ENCODE results near the gene TF.
"Not testable (repeated sequence)": the region's sequence is repeated elsewhere in the genome, so short reads cannot be mapped to it uniquely, and the experiment has no call there.

TF gene

DNA sequence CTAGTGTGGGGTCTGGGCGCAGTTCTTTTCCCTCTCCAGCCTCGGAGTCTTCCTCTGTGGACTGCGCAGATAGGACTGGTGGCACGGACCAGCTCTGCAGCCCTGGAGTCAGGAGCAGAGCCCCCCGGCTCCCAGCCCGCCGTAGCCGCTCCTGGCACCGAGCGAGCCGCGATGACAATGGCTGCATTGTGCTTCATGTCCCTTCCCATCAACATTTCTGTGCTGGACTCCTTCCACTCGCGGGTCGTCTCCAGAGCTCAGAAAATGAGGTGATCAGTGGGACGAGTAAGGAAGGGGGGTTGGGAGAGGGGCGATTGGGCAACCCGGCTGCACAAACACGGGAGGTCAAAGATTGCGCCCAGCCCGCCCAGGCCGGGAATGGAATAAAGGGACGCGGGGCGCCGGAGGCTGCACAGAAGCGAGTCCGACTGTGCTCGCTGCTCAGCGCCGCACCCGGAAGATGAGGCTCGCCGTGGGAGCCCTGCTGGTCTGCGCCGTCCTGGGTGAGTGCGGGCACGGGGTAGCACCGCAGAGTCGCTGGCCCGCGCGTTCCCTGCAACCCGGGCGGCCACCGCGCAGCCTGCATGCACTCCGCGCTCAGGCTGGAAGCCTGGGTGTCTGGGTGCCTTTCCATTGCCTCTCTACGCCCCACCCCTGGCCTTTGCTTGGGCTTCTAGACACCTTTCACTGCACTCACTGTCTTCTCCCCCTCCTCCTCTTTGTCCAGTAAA, at the start of gene TF:
TF (plus strand) TSS at position 413 of the 731 bp plus-strand sequence; CDS start at position 461, 48 bp downstream.
- no peak for DNase-seq (ENCODE audit: extremely low read depth in 1 of 2, low read depth in 1 of 2)

DNA sequence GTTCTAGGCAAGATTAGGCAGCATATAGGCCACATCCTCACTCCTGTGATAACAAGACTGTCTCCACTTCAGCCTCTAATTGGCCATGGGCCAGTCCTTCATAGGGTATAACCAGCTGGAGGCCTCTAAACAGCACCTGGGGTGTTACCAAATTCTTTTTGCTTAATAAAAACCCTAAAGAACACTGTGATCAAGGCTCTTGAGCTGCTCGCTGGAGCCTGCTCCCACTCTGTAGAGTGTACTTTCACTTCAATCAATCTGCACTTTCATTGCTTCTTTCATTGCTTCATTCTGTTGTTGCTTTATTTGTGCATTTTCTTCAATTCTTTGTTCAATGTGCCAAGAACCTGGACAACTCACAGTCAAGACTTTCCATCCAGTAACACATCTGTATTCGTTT, 48.2 kb upstream of the TF start:
- no peak for DNase-seq (ENCODE audit: extremely low read depth in 1 of 2, low read depth in 1 of 2)

DNA sequence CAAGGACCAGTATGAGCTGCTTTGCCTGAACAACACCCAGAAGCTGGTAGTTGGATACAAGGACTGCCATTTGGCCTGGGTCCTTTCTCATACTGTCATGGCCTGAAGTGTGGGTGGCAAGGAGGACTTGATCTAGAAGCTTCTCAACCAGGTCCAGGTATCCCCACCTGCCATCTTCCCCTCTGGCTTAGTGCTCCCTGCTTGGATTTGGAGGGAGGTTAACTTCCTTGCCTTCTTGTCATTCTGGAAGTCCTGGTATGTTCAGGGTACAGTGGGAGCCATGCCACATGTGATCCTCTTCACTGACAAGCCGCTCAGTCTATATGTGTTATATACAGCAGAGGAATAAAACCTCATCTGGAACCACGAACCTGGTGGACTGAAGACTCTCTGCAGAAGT, 46.7 kb upstream of the TF start:
- no peak for DNase-seq (ENCODE audit: extremely low read depth in 1 of 2, low read depth in 1 of 2)

DNA sequence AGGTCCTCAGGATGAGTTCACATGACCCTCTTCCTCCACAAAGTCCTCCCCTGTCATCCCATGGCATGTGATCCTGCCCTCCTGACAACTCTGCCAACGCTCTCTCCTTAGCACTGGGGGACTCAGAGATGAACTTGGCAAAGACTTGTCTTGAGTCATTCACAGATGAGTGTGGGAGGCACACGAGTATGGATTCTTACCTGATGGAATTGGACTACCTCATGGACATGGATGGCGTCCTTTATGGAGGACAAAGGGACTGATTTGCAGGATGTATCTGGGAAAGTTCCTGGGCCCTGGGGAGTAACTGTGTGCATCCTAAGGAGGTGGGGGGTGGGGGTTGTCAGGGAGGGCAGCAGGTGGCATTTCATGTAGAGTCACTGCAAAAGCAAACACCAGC, 46.3 kb upstream of the TF start:
- no peak for DNase-seq (ENCODE audit: extremely low read depth in 1 of 2, low read depth in 1 of 2)

DNA sequence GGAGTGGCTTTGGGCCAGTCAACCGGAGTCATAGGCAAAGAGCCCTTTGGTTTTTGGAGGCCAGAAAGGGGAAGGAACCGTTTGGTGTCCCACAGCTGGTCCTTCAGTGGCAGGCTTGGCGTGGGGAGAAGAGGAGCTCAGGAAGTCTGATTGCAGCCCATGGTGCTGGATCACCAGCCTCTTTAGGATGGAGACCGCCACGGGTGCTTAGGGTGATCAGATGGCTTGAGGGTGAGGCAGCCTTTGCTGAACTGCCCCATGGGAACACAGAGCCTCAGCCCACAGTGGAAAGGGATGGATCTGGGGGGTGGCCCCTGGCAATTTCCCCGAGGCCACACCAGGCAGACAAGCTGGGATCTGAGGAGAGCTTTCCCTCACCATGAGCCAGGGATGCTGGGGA, 45.8 kb upstream of the TF start:
- DNase-seq (ENCODE audit: extremely low read depth in 1 of 2, low read depth in 1 of 2): no peak

DNA sequence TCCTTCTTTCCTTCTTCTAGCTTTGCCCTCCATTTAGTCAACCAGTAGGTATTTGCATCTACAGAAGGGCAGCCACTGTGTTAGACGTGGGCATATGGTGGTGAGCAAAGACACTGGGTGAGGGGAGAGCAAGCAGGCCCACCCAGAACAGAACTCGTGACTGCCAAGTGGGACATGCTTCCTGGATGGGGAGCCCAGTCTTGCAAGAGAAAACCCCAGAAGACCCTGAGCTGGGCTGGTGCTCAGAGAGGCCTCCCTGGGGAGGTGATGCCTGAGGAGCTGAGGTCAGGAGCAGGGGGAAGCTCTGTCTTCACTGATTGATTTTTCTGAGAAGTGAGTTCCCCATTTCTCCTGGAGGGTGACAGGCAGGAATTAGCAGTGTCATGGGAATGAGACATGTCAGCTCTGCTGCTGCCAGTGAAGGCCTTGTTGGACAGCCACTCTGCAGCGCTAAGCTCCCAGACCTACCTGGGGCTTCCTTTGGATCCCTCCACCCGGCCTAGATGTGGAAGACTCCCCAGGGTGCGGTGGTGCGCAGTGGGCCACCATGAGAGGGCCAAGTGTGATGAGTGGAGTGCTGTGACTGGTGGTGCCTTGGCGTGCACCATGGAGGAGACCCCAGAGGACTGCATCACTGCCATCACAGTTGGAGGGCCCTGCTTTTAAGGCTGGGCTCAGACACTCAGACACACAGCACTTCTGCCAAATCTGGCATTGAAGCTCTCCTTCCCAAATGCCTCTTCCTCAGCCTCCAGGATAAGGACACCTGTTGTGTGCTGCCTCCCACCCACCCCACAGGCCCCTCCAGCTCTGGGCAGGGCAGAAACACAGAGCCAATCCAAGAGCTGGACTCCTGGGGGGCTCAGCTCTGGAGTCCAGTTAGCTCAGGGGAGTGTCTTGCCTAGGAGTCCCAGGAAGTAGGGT, 44.5 kb upstream of the TF start:
- no peak for DNase-seq (ENCODE audit: extremely low read depth in 1 of 2, low read depth in 1 of 2)

DNA sequence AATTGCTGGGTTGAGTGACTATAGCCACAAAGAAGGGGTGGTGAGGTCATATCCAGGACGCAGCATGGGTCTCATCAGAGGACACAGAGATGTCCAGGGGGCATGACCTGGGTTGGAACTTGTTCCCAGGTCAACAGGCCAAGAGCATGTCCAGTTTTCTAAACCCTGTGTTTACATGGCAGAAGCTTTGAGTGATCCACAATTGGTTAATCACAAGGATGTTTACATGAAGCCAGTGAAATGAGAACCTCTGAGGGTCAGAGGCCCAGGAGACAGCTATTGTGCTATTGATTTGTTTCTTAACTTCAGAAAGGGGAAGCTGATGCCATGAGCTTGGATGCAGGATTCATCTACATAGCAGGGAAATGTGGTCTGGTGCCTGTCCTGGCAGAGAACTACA, 42.3 kb upstream of the TF start:
- DNase-seq (ENCODE audit: extremely low read depth in 1 of 2, low read depth in 1 of 2): no peak

DNA sequence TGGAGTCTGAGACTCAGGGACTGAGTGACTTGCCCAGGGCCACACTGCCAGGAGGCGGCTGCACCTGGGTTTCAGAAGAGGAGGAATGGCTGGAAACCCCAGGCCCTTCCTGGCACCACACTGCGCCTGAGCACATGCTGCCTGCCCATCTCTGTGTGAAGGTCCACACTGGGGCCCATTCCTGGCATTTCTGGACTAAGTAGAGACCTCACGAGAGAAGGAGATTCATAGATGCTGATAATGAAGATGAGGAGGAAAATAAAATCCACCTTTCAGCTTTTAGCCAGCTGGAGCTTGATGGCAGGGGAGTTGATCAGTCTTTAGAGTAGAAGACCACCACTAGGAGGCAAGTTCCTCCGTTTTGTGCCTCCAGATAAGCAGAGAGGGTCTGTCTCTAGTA, 40.2 kb upstream of the TF start:
- no peak for DNase-seq (ENCODE audit: extremely low read depth in 1 of 2, low read depth in 1 of 2)

DNA sequence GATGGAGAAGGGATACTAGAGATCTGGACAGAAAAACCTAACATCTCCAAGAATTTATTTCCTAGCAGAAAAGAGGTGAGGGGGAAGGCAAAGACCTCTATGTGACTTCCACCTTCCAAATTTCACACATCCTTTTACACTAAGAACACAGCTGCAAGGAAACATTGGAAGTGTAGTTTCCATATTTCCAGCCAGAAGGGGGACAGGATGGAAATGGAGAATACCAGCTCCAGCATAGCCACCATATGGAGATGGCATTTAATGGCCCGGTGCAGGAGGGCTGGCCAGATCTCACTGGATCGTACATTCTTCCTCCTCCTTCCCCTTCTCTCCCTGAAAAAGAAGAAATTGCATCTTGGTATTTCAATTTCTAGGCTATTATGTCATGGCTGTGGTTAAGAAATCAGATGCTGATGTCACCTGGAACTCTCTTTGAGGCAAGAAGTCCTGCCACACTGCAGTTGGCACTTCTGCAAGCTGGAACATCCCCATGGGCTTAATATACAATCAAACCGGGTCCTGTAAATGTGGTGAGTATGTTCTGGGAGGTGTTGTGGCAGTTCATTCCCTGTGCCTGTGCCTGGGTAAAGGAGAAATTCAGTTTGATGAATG, 36.9 kb upstream of the TF start:
- DNase-seq (ENCODE audit: extremely low read depth in 1 of 2, low read depth in 1 of 2): no peak

DNA sequence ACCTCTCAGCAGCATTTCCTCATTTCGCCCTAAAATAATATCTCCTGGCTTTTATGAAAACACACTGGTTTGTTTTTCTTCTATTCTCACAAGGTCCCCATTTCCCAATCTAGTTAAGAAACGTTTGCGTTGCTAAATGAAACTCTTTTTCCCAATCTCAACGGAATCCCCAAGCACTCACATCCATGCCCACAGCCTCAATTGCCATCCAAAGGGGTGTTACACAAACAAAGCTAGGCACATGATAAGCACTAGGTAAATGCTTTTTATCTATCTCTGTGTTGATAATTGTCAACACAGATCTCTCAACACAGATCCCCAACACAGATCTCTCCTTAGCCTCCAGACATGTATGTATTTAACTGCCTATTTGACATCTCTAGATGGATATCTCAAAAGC, 35.2 kb upstream of the TF start:
- DNase-seq (ENCODE audit: extremely low read depth in 1 of 2, low read depth in 1 of 2): no peak

DNA sequence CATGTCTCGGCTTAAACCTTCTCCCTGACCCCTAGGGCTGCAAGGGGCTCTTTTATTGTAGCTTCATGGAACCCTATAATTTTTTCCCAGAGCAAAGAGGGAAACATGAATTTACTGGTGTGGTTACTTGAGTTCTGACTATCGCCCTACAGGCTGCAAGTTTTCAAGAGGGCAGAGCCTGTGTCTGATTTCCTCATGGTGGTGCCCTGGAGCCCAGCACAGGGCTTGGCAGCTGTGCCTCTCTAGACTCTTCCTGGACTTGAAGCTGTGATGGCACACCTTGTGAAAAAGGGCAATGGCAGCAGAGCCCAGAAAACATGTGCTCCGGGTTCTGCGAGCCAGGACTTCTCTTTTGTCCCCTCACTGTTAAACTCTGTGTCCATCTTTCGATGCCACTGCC, 34.2 kb upstream of the TF start:
- no peak for DNase-seq (ENCODE audit: extremely low read depth in 1 of 2, low read depth in 1 of 2)

DNA sequence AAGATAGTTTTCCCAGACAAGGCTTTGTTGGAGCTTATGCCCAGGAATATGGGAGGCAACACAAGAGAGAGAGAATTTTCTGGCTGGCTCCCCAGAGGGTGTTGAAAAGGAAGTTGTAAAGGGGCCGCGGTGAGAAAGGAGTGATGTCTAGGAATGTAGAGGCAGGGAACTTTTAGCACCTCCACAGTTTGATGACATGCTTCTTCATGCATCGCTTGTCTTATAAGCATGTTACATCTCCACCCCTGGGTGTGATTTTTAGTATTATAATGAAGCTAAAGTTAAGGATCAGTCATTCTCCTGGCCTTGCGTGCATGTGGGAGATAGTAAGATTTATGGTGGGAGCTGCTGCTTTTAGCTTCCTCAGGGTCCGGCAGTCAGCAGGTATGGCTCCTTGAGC, 32.8 kb upstream of the TF start:
- no peak for DNase-seq (ENCODE audit: extremely low read depth in 1 of 2, low read depth in 1 of 2)

DNA sequence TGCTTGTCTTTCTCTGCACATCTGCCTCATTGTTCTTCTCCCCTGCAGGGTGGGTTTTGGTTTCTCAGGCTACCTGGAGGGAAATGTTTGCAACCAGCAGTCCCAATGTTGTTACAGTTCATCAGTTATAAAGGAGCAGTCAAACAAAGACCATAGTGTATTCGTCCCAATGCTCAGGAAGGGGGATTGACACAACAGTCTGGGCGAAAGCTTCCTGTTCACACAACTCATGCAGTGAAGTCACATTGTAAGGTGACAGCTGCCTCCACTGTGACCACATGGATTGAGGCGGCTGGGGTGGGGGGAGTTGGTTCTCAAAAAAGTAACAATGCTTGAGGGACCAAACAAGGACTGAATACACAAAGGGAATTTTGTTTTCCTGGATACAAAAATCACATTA, 28.8 kb upstream of the TF start:
- no peak for DNase-seq (ENCODE audit: extremely low read depth in 1 of 2, low read depth in 1 of 2)

DNA sequence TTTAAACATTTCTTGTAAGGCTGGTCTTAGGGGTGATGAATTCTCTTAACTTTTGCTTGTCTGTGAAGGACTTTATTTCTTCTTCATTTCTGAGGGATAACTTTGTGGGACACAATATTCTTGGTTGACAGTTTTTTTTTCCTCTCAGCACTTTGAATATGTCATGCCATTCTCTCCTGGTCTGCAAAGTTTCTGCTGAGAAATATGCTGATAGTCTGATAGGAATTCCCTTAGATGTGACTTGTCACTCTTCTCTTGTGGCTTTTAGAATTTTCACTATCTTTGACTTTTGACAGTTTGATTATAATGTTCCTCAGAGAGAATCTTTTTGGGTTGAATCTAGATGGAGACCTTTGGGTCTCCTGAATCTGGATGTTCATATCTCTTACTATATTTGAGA, 23.3 kb upstream of the TF start:
- DNase-seq (ENCODE audit: extremely low read depth in 1 of 2, low read depth in 1 of 2): no peak

DNA sequence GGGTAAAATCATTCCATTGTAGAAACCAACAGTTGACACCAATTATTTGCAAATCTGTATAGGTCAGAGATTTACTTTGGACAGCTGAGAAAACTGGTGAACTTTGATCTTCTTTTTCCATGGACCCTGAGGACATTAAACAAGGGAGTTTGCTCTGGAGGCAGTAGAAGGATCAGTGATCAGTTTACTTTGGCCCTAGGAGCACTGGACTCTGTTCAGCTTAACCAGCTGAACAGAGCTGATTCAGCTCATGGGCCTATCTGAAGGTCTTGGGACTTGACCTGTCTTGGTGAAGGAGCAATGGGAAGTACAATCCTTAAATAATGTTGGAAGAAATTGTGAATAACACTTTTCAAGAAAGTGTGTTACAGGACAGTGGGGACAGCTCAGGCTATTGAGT, 15.2 kb upstream of the TF start:
- no peak for DNase-seq (ENCODE audit: extremely low read depth in 1 of 2, low read depth in 1 of 2)

DNA sequence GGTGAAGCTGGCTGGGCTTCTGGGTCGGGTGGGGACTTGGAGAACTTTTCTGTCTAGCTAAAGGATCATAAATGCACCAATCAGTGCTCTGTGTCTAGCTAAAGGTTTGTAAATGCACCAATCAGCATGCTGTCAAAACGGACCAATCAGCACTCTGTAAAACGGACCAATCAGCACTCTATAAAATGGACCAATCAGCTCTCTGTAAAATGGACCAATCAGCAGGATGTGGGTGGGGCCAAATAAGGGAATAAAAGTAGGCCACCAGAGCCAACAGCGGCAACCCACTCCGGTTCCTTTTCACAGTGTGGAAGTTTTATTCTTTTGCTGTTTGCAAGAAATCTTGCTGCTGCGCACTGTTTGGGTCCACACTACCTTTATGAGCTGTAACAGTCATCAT, 14.0 kb upstream of the TF start:
- not testable (repeated sequence) for DNase-seq (ENCODE audit: extremely low read depth in 1 of 2, low read depth in 1 of 2)

DNA sequence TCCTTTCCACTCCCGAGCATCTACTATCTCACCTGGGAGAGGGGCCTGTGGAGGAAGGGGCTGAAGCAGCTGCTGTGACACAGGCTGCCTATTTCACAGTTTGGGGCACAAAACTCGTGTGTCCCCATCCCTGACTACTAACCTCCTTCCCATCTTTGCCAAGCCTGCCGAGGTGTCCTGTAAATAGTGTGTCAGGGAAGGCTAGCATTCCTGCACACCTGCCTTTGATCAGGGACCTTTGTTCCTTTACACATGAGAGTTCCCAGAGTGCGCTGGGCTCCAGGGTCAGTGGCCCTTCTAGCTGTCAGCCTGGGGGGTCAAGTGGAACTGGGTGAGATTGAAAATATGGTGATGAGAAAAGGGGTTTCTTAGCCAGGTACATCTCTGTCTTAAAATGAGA, 13.0 kb upstream of the TF start:
- no peak for DNase-seq (ENCODE audit: extremely low read depth in 1 of 2, low read depth in 1 of 2)

DNA sequence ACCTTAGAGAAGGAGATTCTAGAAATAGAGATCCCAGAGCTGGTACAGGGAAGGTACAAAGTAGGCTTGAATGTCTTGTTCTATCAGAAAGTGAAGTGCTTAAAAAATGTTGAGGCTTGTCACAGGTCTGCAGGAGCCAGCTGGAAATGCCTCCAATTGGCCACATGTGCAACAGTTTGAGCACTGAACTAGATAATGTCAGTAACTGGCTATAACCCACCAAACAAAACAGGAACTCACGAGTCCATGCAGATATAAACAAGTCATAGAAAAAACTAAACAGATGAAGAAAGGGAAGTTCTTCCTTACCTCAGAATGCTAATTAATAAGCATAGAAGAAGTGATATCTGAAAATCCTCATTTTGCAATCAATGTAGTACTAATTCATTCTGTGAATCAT, 11.9 kb upstream of the TF start:
- no peak for DNase-seq (ENCODE audit: extremely low read depth in 1 of 2, low read depth in 1 of 2)

DNA sequence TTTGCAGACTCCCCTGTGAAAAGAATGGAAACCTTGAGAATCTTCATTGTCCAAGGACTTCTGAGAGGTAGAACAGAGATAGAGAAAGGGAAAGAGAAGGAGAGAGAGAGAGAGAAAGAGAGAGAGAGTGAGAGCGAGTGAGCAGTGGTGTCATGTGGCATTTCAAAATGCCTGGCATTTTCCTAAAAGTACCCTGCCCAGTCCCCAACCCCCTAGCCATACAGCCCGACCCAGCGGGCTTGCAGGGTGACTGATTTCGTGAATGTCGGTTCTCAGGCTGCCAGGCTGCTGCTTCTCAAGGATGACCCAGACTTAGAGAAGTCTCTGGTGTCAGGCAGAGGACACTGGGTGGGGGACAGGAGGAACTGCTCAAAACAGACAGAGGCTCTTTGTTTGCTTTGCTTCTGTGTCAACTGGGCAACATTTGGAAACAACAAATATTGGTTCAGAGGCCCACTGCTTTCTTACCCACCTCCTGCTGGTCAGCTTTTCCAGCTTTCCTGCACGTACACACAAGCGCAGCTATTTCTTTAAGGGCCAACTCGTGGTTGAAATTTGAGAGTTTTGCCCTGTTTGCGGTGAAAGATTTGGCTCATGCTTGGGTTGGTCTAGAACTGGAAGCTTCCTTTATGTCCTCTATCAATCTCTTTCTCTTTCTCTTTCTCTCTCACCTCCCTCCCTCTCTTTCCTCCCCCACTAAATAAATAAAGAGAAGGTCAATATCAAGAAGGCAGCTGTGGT, 3.7 kb upstream of the TF start:
- DNase-seq (ENCODE audit: extremely low read depth in 1 of 2, low read depth in 1 of 2): no peak

DNA sequence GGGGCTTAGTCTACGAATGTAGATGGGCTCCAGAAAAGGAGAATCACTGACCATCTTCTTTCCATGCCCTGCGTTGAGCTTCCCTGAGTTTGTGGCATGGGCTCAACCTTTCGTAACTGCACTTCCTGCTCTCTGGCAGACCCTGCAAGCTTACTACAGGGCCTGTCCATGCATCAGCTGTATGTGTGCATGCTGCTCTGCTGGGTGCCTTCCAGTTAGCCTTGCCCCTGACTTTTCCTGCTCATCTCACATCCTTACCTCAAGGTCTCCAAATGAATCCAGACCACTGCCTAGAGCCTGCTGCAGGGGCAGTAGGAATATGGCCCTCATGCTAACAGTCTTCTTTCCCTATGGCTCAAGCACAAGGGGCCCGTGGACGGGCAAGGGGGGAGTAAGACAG, 2.0 kb upstream of the TF start:
- no peak for DNase-seq (ENCODE audit: extremely low read depth in 1 of 2, low read depth in 1 of 2)

DNA sequence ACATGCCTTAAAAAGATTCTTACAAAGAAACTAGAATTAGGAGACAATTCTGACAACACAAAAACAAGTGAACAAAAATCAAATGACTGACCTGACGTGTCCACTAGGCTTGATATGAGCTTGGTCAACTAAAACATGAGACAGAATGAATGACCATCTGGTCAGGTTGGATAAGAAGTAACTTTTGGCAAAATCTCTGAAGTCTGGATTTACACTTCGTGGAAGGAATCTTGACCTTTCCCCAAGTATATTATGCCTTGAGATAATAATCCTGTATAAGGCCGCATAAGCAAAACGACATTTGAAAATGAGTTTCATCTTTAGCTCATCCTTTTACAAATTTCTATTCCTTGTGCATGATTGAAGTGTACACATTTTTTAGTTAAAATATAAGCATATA, 1.1 kb upstream of the TF start:
- DNase-seq (ENCODE audit: extremely low read depth in 1 of 2, low read depth in 1 of 2): no peak
